ENCODE results near the gene GALNT17. TPM values are rescaled to one million over a fixed set of nuclear protein-coding genes. Genes with fewer than 3 reads are reported as not detected.
A peak's percentile ranks its signal among the peaks of the same experiment; 100 is the strongest.

GALNT17 gene
- total RNA-seq, 4 donors from 2014 or later: 4.4 to 33.8 (median 11.3) TPM

DNA sequence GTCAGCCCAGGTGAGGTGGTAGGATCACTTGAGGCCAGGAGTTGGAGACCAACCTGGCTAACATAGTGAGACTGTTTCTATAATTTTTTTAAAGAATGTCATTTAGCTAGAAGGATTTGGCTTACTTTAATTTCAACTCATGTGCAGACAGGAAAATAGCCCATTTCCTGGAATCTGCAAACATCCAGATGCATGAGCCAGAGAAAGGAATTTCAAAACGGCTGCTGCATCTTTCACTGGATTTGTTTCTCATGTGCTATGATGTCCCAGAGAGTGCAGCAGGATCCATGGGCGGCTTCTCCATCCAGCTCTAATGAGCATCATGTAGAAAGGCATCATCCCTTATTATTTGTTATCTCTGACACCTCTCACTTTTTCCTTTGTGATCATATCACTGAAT is 149.3 kb downstream of the GALNT17 start:
- intact Hi-C loops (cut with DNase I; ENCODE audit: low total_unique reads): no loop called here
- no peaks in the 10 kb centered on the region for H3K36me3 ChIP-seq
- no peak for DNase-seq

DNA sequence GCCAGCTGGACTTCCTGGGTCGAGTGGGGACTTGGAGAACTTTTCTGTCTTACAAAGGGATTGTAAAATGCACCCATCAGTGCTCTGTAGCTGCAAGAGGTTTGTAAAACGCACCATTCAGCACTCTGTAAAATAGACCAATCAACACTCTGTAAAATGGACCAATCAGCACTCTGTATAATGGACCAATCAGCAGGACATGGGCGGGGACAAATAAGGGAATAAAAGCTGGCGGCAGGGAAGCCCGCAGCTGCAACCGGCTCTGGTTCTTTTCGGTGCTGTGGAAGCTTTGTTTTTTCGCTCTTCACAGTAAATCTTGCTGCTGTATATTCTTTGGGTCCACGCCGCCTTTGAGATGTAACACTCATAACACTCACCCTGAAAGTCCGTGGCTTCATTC is 151.9 kb downstream of the GALNT17 start:
- no peak for DNase-seq
- no peaks in the 10 kb centered on the region for H3K27me3 ChIP-seq
- H3K4me1 ChIP-seq: no peaks in the 10 kb centered on the region
- H3K9me3 ChIP-seq: no peaks in the 10 kb centered on the region
- intact Hi-C loops (cut with DNase I; ENCODE audit: low total_unique reads): no loop called here
- TF ChIP-seq POLR2A (IDR thresholded peaks at IDR 0.05): no peak
- TF ChIP-seq, protein P1, sequence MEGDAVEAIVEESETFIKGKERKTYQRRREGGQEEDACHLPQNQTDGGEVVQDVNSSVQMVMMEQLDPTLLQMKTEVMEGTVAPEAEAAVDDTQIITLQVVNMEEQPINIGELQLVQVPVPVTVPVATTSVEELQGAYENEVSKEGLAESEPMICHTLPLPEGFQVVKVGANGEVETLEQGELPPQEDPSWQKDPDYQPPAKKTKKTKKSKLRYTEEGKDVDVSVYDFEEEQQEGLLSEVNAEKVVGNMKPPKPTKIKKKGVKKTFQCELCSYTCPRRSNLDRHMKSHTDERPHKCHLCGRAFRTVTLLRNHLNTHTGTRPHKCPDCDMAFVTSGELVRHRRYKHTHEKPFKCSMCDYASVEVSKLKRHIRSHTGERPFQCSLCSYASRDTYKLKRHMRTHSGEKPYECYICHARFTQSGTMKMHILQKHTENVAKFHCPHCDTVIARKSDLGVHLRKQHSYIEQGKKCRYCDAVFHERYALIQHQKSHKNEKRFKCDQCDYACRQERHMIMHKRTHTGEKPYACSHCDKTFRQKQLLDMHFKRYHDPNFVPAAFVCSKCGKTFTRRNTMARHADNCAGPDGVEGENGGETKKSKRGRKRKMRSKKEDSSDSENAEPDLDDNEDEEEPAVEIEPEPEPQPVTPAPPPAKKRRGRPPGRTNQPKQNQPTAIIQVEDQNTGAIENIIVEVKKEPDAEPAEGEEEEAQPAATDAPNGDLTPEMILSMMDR (IDR thresholded peaks at IDR 0.05): no peak
- no peak overlapping the region for H3K4me3 ChIP-seq
- no peak overlapping the region for H3K27ac ChIP-seq
- H3K36me3 ChIP-seq: no peaks in the 10 kb centered on the region

More for the DNA sequence above, 149.3 kb downstream of the GALNT17 start:
- Histone ChIP-seq H3K27ac (no peak overlapping the region), H3K27me3 (no peaks in the 10 kb centered on the region), H3K9me3 (no peaks in the 10 kb centered on the region), H3K4me1 (no peaks in the 10 kb centered on the region), H3K4me3 (no peak overlapping the region)
- no peak for TF ChIP-seq POLR2A (IDR thresholded peaks at IDR 0.05)
- TF ChIP-seq, protein P1 (IDR thresholded peaks at IDR 0.05): no peak

DNA sequence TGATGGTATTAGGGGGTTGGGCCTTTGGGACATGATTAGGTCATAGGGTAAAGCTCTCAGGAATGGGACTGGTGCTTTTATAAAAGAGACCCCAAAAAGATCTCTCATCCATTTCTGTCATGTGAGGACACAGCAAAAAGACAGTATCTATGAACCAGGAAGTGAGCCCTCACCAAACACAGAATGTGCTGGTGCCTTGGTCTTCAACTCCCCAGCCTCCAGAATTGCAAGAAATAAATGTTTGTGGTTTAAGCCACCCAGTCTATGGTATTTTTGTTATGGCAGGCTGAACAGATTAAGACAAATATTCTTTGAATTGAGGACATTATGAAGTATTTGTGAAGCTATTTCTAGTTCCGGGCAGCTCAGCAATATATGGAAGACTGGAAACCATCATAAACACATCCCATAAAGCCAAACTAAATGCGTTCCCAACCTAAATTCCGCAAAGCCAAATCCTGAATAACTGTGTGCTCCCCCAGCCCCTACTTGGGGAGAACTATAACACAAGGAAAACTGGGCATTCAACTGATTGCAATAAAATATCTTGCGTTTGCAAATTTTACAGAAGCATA is 153.7 kb downstream of the GALNT17 start:
- no peak for TF ChIP-seq POLR2A (IDR thresholded peaks at IDR 0.05)
- TF ChIP-seq, protein P1 (IDR thresholded peaks at IDR 0.05): no peak
- intact Hi-C loops (cut with DNase I; ENCODE audit: low total_unique reads): no loop called here
- no peak overlapping the region for H3K4me3 ChIP-seq
- DNase-seq: no peak
- no peaks in the 10 kb centered on the region for H3K9me3 ChIP-seq
- H3K4me1 ChIP-seq: no peaks in the 10 kb centered on the region
- no peaks in the 10 kb centered on the region for H3K27me3 ChIP-seq
- peak overlapping the region in 1 of 2 donors; percentile 64 for H3K27ac ChIP-seq
- no peaks in the 10 kb centered on the region for H3K36me3 ChIP-seq

DNA sequence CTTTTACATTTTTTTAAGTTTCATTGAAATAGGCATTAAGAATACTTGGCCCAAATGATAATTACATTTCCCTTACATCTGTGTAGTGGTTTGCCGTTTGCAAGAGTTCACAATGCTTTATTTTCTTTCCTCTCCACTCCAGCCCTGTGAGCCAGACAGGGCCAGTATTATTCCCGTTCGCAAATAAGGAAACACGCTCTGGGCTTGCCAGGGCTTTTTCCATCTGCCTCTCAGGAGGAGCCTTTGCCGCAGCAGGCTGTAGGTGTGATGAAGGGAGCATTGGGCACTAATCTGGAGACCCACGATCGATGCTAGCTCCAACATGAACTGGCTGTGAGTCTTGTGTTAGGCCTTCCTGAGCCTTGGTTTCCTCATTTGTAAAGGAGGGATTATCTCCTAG is 154.4 kb downstream of the GALNT17 start:
- H3K27me3 ChIP-seq: no peaks in the 10 kb centered on the region
- no peaks in the 10 kb centered on the region for H3K9me3 ChIP-seq
- TF ChIP-seq, protein P1 (IDR thresholded peaks at IDR 0.05): no peak
- TF ChIP-seq POLR2A (IDR thresholded peaks at IDR 0.05): no peak
- H3K36me3 ChIP-seq: no peaks in the 10 kb centered on the region
- peak in 1 of 2 donors; percentile 47 for DNase-seq
- intact Hi-C loops (cut with DNase I; ENCODE audit: low total_unique reads): no loop called here
- peak overlapping the region; percentile 64 for H3K27ac ChIP-seq
- no peak overlapping the region for H3K4me3 ChIP-seq
- H3K4me1 ChIP-seq: no peaks in the 10 kb centered on the region

DNA sequence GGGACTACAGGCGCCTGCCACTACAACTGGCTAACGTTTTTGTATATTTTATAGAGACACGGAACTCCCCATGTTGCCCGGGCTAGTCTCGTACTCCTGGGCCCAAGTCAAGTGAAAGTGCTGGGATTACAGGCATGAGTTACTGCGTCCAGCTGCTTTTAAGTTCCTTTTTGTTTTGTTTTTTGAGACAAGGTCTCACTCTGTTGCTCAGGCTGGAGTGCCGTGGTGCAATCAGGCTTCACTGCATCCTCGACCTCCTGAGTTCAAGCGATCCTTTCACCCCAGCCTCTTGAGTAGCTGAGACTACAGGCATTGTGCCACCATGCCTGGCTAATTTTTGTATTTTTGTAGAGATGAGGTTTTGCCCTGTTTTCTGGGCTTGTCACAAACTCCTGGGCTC is 155.0 kb downstream of the GALNT17 start:
- H3K27me3 ChIP-seq: no peaks in the 10 kb centered on the region
- H3K4me3 ChIP-seq: no peak overlapping the region
- DNase-seq: no peak
- H3K27ac ChIP-seq: peak overlapping the region; percentile 64
- no peaks in the 10 kb centered on the region for H3K9me3 ChIP-seq
- H3K4me1 ChIP-seq: no peaks in the 10 kb centered on the region
- no peaks in the 10 kb centered on the region for H3K36me3 ChIP-seq
- TF ChIP-seq, protein P1 (IDR thresholded peaks at IDR 0.05): no peak
- no peak for TF ChIP-seq POLR2A (IDR thresholded peaks at IDR 0.05)
- intact Hi-C loops (cut with DNase I; ENCODE audit: low total_unique reads): no loop called here

All from uterus (tissue), 4 donors.